ENCODE data around the gene TMEM200B.
"Not testable (repeated sequence)": the region's sequence is repeated elsewhere in the genome, so short reads cannot be mapped to it uniquely, and the experiment has no call there.

The TMEM200B gene

GRCh38 chr1:29108041-29108440 is 15.7 kb downstream of the TMEM200B start:
- not testable (repeated sequence) for DNase-seq (ENCODE audit: low read depth in 2 of 2)

DNA sequence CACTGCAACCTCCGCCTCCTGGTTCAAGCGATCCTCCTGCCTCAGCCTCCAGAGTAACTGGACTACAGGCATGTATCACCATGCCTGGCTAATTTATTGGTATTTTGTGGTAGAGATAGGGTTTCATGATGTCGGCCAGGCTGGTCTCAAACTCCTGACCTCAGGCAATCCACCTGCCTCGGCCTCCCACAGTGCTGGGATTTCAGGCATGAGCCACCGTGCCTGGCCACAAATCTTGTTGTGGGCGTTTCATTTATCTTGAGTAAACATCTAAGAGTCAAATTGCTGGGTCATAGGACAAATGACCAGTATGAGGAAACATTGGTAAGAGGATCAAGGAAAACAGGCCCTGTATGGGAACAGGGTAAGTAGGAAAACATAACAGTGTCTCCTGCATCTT is 17.9 kb downstream of the TMEM200B start:
- DNase-seq (ENCODE audit: low read depth in 2 of 2), result no peak

- no peak for DNase-seq (ENCODE audit: low read depth in 2 of 2)
These were observed 23.2 kb downstream of the TMEM200B start for GRCh38 chr1:29100487-29100886.

- no peak for DNase-seq (ENCODE audit: low read depth in 2 of 2)
These were observed 24.4 kb downstream of the TMEM200B start for GRCh38 chr1:29099286-29099685.

DNA sequence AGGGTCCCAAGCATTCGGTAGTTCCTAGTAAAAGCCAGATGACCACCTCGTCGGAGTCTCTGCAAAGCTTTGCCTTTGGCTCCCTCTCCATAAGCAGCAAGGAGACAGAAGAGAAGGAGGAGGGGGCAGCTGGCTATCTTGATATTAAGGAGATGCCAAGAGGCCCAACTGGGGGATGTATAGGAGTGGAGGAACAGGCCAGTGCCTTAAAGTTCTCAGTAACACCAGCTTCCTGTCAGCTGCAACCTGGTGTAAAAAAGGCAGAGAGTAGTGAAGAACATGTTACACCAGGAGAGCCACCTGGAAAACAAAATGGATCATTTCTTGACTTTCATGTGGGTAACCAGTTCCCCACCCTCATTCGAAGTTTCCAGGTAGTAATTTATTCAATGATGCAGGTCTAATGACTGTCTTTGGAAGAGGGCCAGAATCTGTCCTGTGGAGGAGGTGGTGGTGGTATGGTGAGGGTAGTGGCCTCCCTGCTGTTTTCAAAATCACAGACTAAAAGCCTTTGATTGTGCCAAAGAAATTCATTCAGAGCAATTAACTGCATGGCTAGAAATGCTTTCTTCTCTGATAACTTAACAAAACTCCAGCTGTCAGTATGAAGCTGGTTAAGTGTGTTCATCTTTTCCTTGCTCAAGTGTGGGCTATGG is 27.3 kb downstream of the TMEM200B start:
- DNase-seq (ENCODE audit: low read depth in 2 of 2), result no peak

- DNase-seq (ENCODE audit: low read depth in 2 of 2), result no peak
These were observed 28.7 kb downstream of the TMEM200B start for GRCh38 chr1:29094954-29095353.

DNA sequence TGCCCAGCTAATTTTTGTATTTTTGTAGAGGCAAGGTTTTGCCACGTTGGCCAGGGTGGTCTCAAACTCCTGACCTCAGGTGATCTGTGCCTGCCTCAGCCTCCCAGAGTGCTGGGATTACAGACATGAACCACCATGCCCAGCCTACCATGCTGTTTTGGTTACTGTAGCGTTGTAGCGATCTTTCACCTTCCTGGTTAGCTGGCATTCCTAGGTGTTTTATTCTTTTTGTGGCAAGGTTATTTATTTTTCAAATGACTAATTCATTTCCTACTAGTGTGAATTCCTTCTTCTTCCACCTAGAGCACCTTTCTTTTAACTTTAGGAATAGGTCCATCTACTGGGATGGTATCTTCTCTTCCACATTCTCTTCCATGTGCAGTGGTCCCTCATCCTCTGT is 29.3 kb downstream of the TMEM200B start:
- DNase-seq (ENCODE audit: low read depth in 2 of 2), result no peak

- DNase-seq (ENCODE audit: low read depth in 2 of 2), result not testable (repeated sequence)
These were observed 31.0 kb downstream of the TMEM200B start for GRCh38 chr1:29092704-29093103.

GRCh38 chr1:29090937-29091618 is 32.6 kb downstream of the TMEM200B start:
- no peak for DNase-seq (ENCODE audit: low read depth in 2 of 2)

DNA sequence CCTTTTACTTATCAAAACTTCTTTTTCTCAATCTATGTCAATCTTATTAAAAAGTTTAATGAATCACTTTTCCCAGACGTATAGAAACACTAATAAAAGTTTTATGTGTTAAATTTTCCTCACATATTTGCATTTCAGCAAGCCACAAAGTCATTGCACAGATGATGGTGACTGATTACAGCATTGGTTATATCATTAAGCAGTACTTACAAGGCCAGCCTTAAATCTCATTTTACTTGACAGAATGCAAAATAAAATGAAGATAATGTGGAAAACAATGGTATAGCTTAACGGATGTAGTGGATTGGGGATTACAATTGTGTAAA is 39.5 kb downstream of the TMEM200B start:
- DNase-seq (ENCODE audit: low read depth in 2 of 2), result no peak

GRCh38 chr1:29083317-29084195 is 40.1 kb downstream of the TMEM200B start:
- no peak for DNase-seq (ENCODE audit: low read depth in 2 of 2)

DNA sequence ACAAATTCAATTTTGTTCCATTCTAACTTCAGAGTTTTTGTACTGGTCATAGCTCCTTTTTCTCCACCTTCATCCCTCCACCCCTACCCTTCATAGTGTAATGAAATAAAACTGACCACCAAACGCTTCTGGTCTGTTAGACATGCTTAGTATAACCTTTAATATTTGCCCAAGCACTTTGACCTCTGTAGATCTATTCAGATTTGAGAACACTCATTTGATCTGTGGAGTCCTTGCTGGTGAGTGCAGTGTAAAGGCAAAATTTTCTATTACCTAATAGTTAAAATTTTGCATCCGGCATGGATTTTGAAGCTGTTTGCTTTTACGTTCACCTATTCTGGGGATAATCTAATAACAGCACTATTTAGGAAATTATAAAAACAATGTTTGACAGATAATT is 41.2 kb downstream of the TMEM200B start:
- DNase-seq (ENCODE audit: low read depth in 2 of 2), result no peak

DNA sequence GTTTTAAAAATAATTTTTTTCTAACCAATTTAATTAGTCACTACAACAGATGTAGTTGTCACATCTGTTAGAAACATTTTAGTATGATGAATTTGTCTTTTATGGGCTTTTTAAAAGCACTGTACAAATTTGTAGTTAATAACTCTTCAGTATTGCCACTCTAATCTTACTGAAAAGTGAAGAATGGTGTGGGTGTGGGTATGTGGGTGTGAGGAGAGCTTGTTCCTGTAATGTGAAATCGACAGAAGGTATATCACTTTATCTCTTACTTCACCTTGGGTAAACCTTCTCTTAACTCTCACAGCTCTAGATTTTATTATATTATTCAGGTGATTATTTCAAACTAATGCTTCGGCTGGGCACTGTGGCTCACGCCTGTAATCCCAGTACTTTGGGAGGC is 42.5 kb downstream of the TMEM200B start:
- DNase-seq (ENCODE audit: low read depth in 2 of 2), result no peak

GRCh38 chr1:29079916-29080629 is 43.6 kb downstream of the TMEM200B start:
- not testable (repeated sequence) for DNase-seq (ENCODE audit: low read depth in 2 of 2)

GRCh38 chr1:29077155-29077554 is 46.5 kb downstream of the TMEM200B start:
- DNase-seq (ENCODE audit: low read depth in 2 of 2), result no peak

Data from stimulated activated CD8-positive, alpha-beta memory T cell treated with anti-CD3 and anti-CD28 coated beads, Interleukin-2, amount 100 ng/mL, for 48 hours (primary cell).